ENCODE data around the gene VMO1.

Gene VMO1

DNA sequence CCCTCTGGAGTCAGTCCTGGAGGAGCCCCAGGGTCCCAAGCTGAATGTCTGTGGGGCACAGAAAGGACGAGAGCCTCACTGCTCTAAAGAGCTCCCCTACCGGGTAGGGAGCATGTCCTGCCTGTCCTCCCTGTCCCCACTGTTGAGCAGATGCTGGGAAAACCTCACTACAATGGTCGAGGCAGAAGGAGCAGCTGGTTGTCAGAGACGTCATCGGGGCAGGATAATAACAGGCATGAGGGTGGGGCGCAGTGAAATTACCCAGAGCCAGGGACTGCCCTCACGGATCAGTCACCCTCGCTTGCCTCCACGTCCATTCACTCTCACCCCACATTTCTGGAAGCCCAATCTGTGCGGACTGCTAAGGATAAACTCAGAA, 13.9 kb downstream of the VMO1 start:
- Histone ChIP-seq H3K27me3 (ENCODE audit: control insufficient read depth, insufficient read depth, low read length) (peaks cover 30% of the 10 kb centered on the region), H3K4me3 (ENCODE audit: low read length) (no peak overlapping the region), H3K9ac (ENCODE audit: low read depth, low read length) (no peak overlapping the region), H3K4me1 (ENCODE audit: control insufficient read depth, insufficient read depth, low read length) (peaks cover 16% of the 10 kb centered on the region), H3K9me3 (replicated peaks; ENCODE audit: low read length) (no peaks in the 10 kb centered on the region), H3K36me3 (ENCODE audit: insufficient read depth, low read length) (no peaks in the 10 kb centered on the region), H3K4me2 (ENCODE audit: low read length) (no peak overlapping the region)

GRCh38 chr17:4771519-4772234, 14.5 kb downstream of the VMO1 start, which contains the start of gene TM4SF5:
TSS of gene TM4SF5 (plus strand) at chr17:4771886. CDS start at chr17:4771923, 37 bp downstream.
- H3K4me1 ChIP-seq (ENCODE audit: control insufficient read depth, insufficient read depth, low read length), result peaks cover 16% of the 10 kb centered on the region
- H3K4me3 ChIP-seq (ENCODE audit: low read length), result no peak within 1 kb of the TSS
- H3K27me3 ChIP-seq (ENCODE audit: control insufficient read depth, insufficient read depth, low read length), result peaks cover 25% of the 10 kb centered on the region
- no peak within 1 kb of the TSS for H3K4me2 ChIP-seq (ENCODE audit: low read length)
- H3K36me3 ChIP-seq (ENCODE audit: insufficient read depth, low read length), result no peaks in the 10 kb centered on the region
- H3K9me3 ChIP-seq (replicated peaks; ENCODE audit: low read length), result no peaks in the 10 kb centered on the region
- no peak within 1 kb of the TSS for H3K9ac ChIP-seq (ENCODE audit: low read depth, low read length)

- Histone ChIP-seq H3K9me3 (replicated peaks; ENCODE audit: low read length) (no peaks in the 10 kb centered on the region), H3K4me1 (ENCODE audit: control insufficient read depth, insufficient read depth, low read length) (peaks cover 16% of the 10 kb centered on the region), H3K9ac (ENCODE audit: low read depth, low read length) (no peak overlapping the region), H3K4me3 (ENCODE audit: low read length) (no peak overlapping the region), H3K36me3 (ENCODE audit: insufficient read depth, low read length) (no peaks in the 10 kb centered on the region), H3K4me2 (ENCODE audit: low read length) (no peak overlapping the region), H3K27me3 (ENCODE audit: control insufficient read depth, insufficient read depth, low read length) (peaks cover 31% of the 10 kb centered on the region)
Measured at GRCh38 chr17:4769628-4770027, 16.5 kb downstream of the VMO1 start.

DNA sequence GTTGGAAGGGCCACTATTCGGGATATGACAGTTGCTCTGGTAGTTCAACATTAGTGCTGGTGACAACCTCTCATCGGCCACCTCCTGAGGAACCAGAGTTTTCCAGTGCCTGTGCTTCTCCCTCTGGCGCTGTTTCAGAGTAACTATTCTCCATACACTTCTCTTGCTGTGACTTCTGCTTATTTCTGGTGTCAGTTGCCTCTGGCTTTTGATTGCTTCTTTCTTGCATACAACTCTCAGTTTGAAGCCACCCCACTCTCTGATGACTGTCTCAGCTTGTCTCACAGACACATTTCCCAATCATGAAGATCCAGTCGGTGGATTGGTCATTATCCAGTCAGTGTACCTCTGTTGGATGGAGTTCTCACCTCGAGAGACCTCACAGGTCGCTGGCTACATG, 17.9 kb downstream of the VMO1 start:
- peaks cover 32% of the 10 kb centered on the region for H3K27me3 ChIP-seq (ENCODE audit: control insufficient read depth, insufficient read depth, low read length)
- H3K9me3 ChIP-seq (replicated peaks; ENCODE audit: low read length), result no peaks in the 10 kb centered on the region
- no peak overlapping the region for H3K4me3 ChIP-seq (ENCODE audit: low read length)
- H3K4me2 ChIP-seq (ENCODE audit: low read length), result no peak overlapping the region
- no peak overlapping the region for H3K9ac ChIP-seq (ENCODE audit: low read depth, low read length)
- H3K4me1 ChIP-seq (ENCODE audit: control insufficient read depth, insufficient read depth, low read length), result peaks cover 16% of the 10 kb centered on the region
- no peaks in the 10 kb centered on the region for H3K36me3 ChIP-seq (ENCODE audit: insufficient read depth, low read length)

DNA sequence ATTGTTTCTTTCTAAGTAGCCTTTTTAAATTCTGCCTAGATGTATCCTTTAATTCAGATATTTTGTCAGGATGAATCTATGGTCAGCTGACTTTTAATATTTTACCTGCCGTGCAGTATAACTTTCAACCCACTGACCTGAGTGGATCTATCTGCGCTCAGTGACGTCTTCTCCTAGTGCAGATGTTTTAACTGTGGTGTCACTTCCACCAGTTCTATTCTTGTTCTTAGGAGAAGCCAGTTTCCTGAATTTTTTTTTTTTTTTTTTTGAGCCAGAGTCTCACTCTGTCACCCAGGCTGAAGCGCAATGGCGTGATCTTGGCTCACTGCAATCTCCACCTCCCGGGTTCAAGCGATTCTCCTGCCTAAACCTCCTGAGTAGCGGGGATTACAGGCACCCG, 19.4 kb downstream of the VMO1 start:
- Histone ChIP-seq H3K4me2 (ENCODE audit: low read length) (no peak overlapping the region), H3K9ac (ENCODE audit: low read depth, low read length) (no peak overlapping the region), H3K27me3 (ENCODE audit: control insufficient read depth, insufficient read depth, low read length) (peaks cover 22% of the 10 kb centered on the region), H3K4me3 (ENCODE audit: low read length) (no peak overlapping the region), H3K9me3 (replicated peaks; ENCODE audit: low read length) (no peaks in the 10 kb centered on the region), H3K4me1 (ENCODE audit: control insufficient read depth, insufficient read depth, low read length) (peaks cover 9% of the 10 kb centered on the region), H3K36me3 (ENCODE audit: insufficient read depth, low read length) (no peaks in the 10 kb centered on the region)

DNA sequence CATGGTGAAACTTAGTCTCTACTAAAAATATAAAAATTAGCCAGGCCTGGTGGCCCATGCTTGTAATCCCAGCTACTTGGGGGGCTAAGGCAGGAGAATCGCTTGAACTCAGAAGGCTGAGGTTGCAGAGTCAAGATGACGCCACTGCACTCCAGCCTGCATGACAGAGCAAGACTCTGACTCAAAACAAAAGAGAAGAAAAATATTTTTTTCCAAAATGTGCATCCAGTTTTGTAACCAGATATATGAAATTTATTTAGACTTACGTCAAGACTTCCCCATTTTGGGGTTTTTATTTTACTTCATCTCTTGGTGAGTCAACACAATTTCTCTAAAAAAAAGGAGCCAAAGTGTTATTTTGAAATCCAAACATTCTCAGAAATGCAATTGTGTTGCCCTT, 20.0 kb downstream of the VMO1 start:
- Histone ChIP-seq H3K9me3 (replicated peaks; ENCODE audit: low read length) (no peaks in the 10 kb centered on the region), H3K4me2 (ENCODE audit: low read length) (no peak overlapping the region), H3K4me3 (ENCODE audit: low read length) (no peak overlapping the region), H3K9ac (ENCODE audit: low read depth, low read length) (no peak overlapping the region), H3K4me1 (ENCODE audit: control insufficient read depth, insufficient read depth, low read length) (peaks cover 9% of the 10 kb centered on the region), H3K36me3 (ENCODE audit: insufficient read depth, low read length) (no peaks in the 10 kb centered on the region), H3K27me3 (ENCODE audit: control insufficient read depth, insufficient read depth, low read length) (peaks cover 19% of the 10 kb centered on the region)

DNA sequence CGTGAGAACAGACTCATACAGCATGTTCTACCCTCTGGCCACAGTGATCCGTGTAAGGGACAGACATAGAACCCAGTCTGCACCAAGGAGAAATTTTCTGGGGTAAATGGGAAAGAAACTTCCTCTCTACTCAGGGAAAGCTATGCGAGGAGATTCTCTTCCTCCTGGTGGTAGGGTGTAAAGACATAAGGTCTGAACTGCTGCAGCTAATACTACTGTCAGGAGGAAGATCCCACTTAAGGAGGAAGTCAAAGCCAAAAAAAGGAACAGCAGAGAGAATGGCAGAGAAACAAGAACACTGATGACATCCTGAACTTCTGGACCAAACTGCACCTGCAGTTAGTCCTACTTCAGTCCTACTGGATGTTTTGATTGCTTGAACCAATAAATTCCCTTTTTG, 21.6 kb downstream of the VMO1 start:
- H3K4me2 ChIP-seq (ENCODE audit: low read length), result no peak overlapping the region
- peaks cover 25% of the 10 kb centered on the region for H3K27me3 ChIP-seq (ENCODE audit: control insufficient read depth, insufficient read depth, low read length)
- H3K4me1 ChIP-seq (ENCODE audit: control insufficient read depth, insufficient read depth, low read length), result peaks cover 5% of the 10 kb centered on the region
- H3K9ac ChIP-seq (ENCODE audit: low read depth, low read length), result no peak overlapping the region
- no peaks in the 10 kb centered on the region for H3K36me3 ChIP-seq (ENCODE audit: insufficient read depth, low read length)
- H3K4me3 ChIP-seq (ENCODE audit: low read length), result no peak overlapping the region
- no peaks in the 10 kb centered on the region for H3K9me3 ChIP-seq (replicated peaks; ENCODE audit: low read length)

GRCh38 chr17:4759776-4760236, 26.4 kb downstream of the VMO1 start:
- Histone ChIP-seq H3K4me2 (ENCODE audit: low read length) (no peak overlapping the region), H3K9me3 (replicated peaks; ENCODE audit: low read length) (no peaks in the 10 kb centered on the region), H3K4me1 (ENCODE audit: control insufficient read depth, insufficient read depth, low read length) (no peaks in the 10 kb centered on the region), H3K27me3 (ENCODE audit: control insufficient read depth, insufficient read depth, low read length) (peaks cover 52% of the 10 kb centered on the region), H3K4me3 (ENCODE audit: low read length) (no peak overlapping the region), H3K9ac (ENCODE audit: low read depth, low read length) (no peak overlapping the region), H3K36me3 (ENCODE audit: insufficient read depth, low read length) (no peaks in the 10 kb centered on the region)

DNA sequence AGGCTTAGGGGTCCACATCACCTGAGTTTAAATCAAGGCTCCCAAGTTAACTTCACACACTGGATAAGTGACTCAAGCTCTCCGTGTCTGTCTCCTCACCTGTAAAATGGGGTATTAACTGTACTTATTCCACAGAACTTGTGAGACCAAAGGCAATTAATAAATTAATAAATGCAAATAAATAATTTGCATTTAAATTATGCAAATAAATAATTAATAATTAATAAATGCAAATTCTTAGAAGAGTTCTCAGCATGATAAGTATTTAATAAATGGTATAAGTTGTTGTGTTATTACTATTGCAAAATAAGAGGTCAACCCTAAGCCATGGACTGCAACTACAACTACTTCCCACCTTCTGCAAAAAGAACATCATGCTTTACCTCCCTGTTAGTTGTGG, 32.8 kb downstream of the VMO1 start:
- Histone ChIP-seq H3K9me3 (replicated peaks; ENCODE audit: low read length) (no peaks in the 10 kb centered on the region), H3K9ac (ENCODE audit: low read depth, low read length) (no peak overlapping the region), H3K27me3 (ENCODE audit: control insufficient read depth, insufficient read depth, low read length) (peaks cover 71% of the 10 kb centered on the region), H3K36me3 (ENCODE audit: insufficient read depth, low read length) (no peaks in the 10 kb centered on the region), H3K4me2 (ENCODE audit: low read length) (no peak overlapping the region), H3K4me1 (ENCODE audit: control insufficient read depth, insufficient read depth, low read length) (no peaks in the 10 kb centered on the region), H3K4me3 (ENCODE audit: low read length) (no peak overlapping the region)

- Histone ChIP-seq H3K9ac (ENCODE audit: low read depth, low read length) (no peak overlapping the region), H3K36me3 (ENCODE audit: insufficient read depth, low read length) (no peaks in the 10 kb centered on the region), H3K9me3 (replicated peaks; ENCODE audit: low read length) (no peaks in the 10 kb centered on the region), H3K4me3 (ENCODE audit: low read length) (no peak overlapping the region), H3K4me2 (ENCODE audit: low read length) (no peak overlapping the region), H3K4me1 (ENCODE audit: control insufficient read depth, insufficient read depth, low read length) (no peaks in the 10 kb centered on the region), H3K27me3 (ENCODE audit: control insufficient read depth, insufficient read depth, low read length) (peaks cover 64% of the 10 kb centered on the region)
Measured at GRCh38 chr17:4751932-4752331, 34.2 kb downstream of the VMO1 start.

- Histone ChIP-seq H3K9ac (ENCODE audit: low read depth, low read length) (no peak overlapping the region), H3K27me3 (ENCODE audit: control insufficient read depth, insufficient read depth, low read length) (peaks cover 64% of the 10 kb centered on the region), H3K4me2 (ENCODE audit: low read length) (no peak overlapping the region), H3K36me3 (ENCODE audit: insufficient read depth, low read length) (no peaks in the 10 kb centered on the region), H3K9me3 (replicated peaks; ENCODE audit: low read length) (no peaks in the 10 kb centered on the region), H3K4me1 (ENCODE audit: control insufficient read depth, insufficient read depth, low read length) (no peaks in the 10 kb centered on the region), H3K4me3 (ENCODE audit: low read length) (no peak overlapping the region)
Measured at GRCh38 chr17:4750606-4751005, 35.6 kb downstream of the VMO1 start.

DNA sequence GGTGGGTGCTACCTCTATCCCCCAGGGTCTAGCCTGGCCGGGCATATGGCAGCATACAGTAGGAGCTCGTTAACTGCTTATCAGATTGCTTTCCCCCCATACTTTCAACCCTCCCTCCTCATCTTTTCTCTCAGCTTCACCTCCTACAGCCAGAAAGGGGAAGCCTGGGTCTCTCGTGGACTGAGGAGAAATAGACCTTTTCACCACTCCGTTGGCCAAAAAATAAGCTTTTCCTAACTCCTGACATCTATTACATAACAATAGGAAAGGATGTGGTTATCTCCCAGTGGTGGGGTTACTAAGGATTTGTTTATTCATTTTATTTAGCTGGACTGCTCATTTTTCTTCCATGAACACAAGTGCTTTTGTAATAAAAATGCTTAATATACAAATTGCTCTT, 37.5 kb downstream of the VMO1 start:
- Histone ChIP-seq H3K27me3 (ENCODE audit: control insufficient read depth, insufficient read depth, low read length) (peaks cover 68% of the 10 kb centered on the region), H3K4me1 (ENCODE audit: control insufficient read depth, insufficient read depth, low read length) (no peaks in the 10 kb centered on the region), H3K9ac (ENCODE audit: low read depth, low read length) (no peak overlapping the region), H3K9me3 (replicated peaks; ENCODE audit: low read length) (no peaks in the 10 kb centered on the region), H3K4me3 (ENCODE audit: low read length) (no peak overlapping the region), H3K4me2 (ENCODE audit: low read length) (no peak overlapping the region), H3K36me3 (ENCODE audit: insufficient read depth, low read length) (no peaks in the 10 kb centered on the region)
